ENCODE measurements around the gene NR4A1. TPM values are rescaled to one million over a fixed set of nuclear protein-coding genes. Genes with fewer than 3 reads are reported as not detected.

The NR4A1 gene
- polyA plus RNA-seq, 1 of the 3 experiments (the other 2 are of a cell fraction), result 120 TPM

GRCh38 chr12:52041695-52042123 is 9.5 kb upstream of the NR4A1 start:
- no peaks in the 10 kb centered on the region for H3K9me3 ChIP-seq
- TF ChIP-seq RXRA (IDR thresholded peaks at IDR 0.05; ENCODE audit: borderline replicate concordance, low read depth) (no peak), REST (IDR thresholded peaks at IDR 0.05; ENCODE audit: low read depth, low read length) (peak; percentile 91), SIN3A (IDR thresholded peaks at IDR 0.05; ENCODE audit: borderline replicate concordance, low read depth, low read length) (no peak), TAF1 (IDR thresholded peaks at IDR 0.05; ENCODE audit: borderline replicate concordance, low read depth, low read length) (no peak), NRF1 (IDR thresholded peaks at IDR 0.05; ENCODE audit: low read depth, low read length) (no peak), USF1 (IDR thresholded peaks at IDR 0.05; ENCODE audit: borderline replicate concordance, low read depth) (no peak)
- H2AFZ ChIP-seq (ENCODE audit: low read depth), result no peak overlapping the region
- whole genome bisulfite sequencing (ENCODE audit: low lambda C conversion rate), result 79% methylated on average over 6 of the region's 6 CpGs
- no peak overlapping the region for H3K4me3 ChIP-seq (ENCODE audit: low read depth in 2 of 2, low read length in 1 of 2)
- peaks cover 7 to 20% of the 10 kb centered on the region in 2 experiments; a peak in 3 of 4 replicates for H3K4me1 ChIP-seq (ENCODE audit: control insufficient read depth in 1 of 2, insufficient read depth in 2 of 2, low read depth in 1 of 2, low read length in 1 of 2)
- H3K36me3 ChIP-seq (replicated peaks in 1 of 2; ENCODE audit: control insufficient read depth in 1 of 2, insufficient read depth in 2 of 2, low read length in 1 of 2), result no peaks in the 10 kb centered on the region
- POLR2A ChIA-PET, result interaction anchor here (1.1 kb wide), 1 partner anchor 19 kb away, joined by 4 read pairs; no protein-coding TSS in a partner anchor
- no peaks in the 10 kb centered on the region for H3K9me2 ChIP-seq
- H3K4me2 ChIP-seq, result no peak overlapping the region
- H3K27me3 ChIP-seq (ENCODE audit: insufficient read depth), result no peaks in the 10 kb centered on the region
- H3K27ac ChIP-seq (ENCODE audit: low read depth in 2 of 2, low read length in 1 of 2), result no peak overlapping the region; a peak in 1 of 4 replicates
- peaks cover under 1% of the 10 kb centered on the region for H3F3A ChIP-seq (replicated peaks; ENCODE audit: insufficient read depth)
- H3K9ac ChIP-seq, result no peak overlapping the region
- peaks cover 35% of the 10 kb centered on the region for H3K79me2 ChIP-seq (ENCODE audit: insufficient read depth)
- CTCF ChIA-PET, result interaction anchor here (0.9 to 30.2 kb wide), 3 partner anchors 9 to 36 kb away, joined by 6 to 949 read pairs (median 199); partner anchors contain the start of genes ATG101, NR4A1 and SMIM41
- no peak for DNase-seq
- H4K20me1 ChIP-seq (ENCODE audit: insufficient read depth), result peaks cover 5% of the 10 kb centered on the region; the same call in 1 of the 2 replicates

- H3K9me2 ChIP-seq, result no peaks in the 10 kb centered on the region
- H3K9me3 ChIP-seq, result no peaks in the 10 kb centered on the region
- WGBS (ENCODE audit: low lambda C conversion rate), result 96% methylated on average over 4 of the region's 8 CpGs
- no peak overlapping the region for H3K9ac ChIP-seq
- no peak overlapping the region for H3K27ac ChIP-seq (ENCODE audit: low read depth in 2 of 2, low read length in 1 of 2)
- no peaks in the 10 kb centered on the region for H3K36me3 ChIP-seq (replicated peaks in 1 of 2; ENCODE audit: control insufficient read depth in 1 of 2, insufficient read depth in 2 of 2, low read length in 1 of 2)
- H3K4me2 ChIP-seq, result no peak overlapping the region
- no peaks in the 10 kb centered on the region for H3K27me3 ChIP-seq (ENCODE audit: insufficient read depth)
- no peak overlapping the region for H3K4me3 ChIP-seq (ENCODE audit: low read depth in 2 of 2, low read length in 1 of 2)
- peaks cover 5% of the 10 kb centered on the region; the same call in 1 of the 2 replicates for H4K20me1 ChIP-seq (ENCODE audit: insufficient read depth)
- H3K79me2 ChIP-seq (ENCODE audit: insufficient read depth), result peaks cover 29% of the 10 kb centered on the region; the same call in 1 of the 2 replicates
- ChIA-PET CTCF (interaction anchor here (0.6 to 30.2 kb wide), 3 partner anchors 18 to 35 kb away, joined by 3 to 949 read pairs (median 76); partner anchors contain the start of genes ATG101 and SMIM41), POLR2A (interaction anchor here (1.1 kb wide), 1 partner anchor 20 kb away, joined by 4 read pairs; no protein-coding TSS in a partner anchor)
- no peak for DNase-seq
- no peaks in the 10 kb centered on the region for H3F3A ChIP-seq (replicated peaks; ENCODE audit: insufficient read depth)
- no peak overlapping the region for H2AFZ ChIP-seq (ENCODE audit: low read depth)
- H3K4me1 ChIP-seq (ENCODE audit: control insufficient read depth in 1 of 2, insufficient read depth in 2 of 2, low read depth in 1 of 2, low read length in 1 of 2), result peaks cover 7 to 19% of the 10 kb centered on the region in 2 experiments; a peak in 3 of 4 replicates
- no peak for TF ChIP-seq FOXM1 (IDR thresholded peaks at IDR 0.05; ENCODE audit: low read depth)
- no peak for TF ChIP-seq PBX3 (IDR thresholded peaks at IDR 0.05)
- TF ChIP-seq TAF1 (IDR thresholded peaks at IDR 0.05; ENCODE audit: borderline replicate concordance, low read depth, low read length), result no peak
- no peak for TF ChIP-seq RXRA (IDR thresholded peaks at IDR 0.05; ENCODE audit: borderline replicate concordance, low read depth)
- TF ChIP-seq NRF1 (IDR thresholded peaks at IDR 0.05; ENCODE audit: low read depth, low read length), result no peak
- no peak for TF ChIP-seq CTCF (IDR thresholded peaks at IDR 0.05)
- TF ChIP-seq REST (IDR thresholded peaks at IDR 0.05; ENCODE audit: low read depth, low read length), result no peak
- no peak for TF ChIP-seq TEAD4 (IDR thresholded peaks at IDR 0.05; ENCODE audit: borderline replicate concordance, insufficient read depth)
These were observed 8.4 kb upstream of the NR4A1 start for GRCh38 chr12:52042706-52043385.

Measured in SK-N-SH (cell line).